Measurements from ENCODE around the gene SSH2.

- TF ChIP-seq CTCF (IDR thresholded peaks at IDR 0.05) (no peak), POLR2A (IDR thresholded peaks at IDR 0.05) (no peak)
Measured at GRCh38 chr17:29620779-29621500, 309.1 kb downstream of the SSH2 start.
